Activated CD8-positive, alpha-beta memory T cell treated with anti-CD3 and anti-CD28 coated beads, Interleukin-2, amount 50 U/mL, for 48 hours (primary cell): ENCODE measurements around the gene MRPL58.
"Not testable (repeated sequence)": the region's sequence is repeated elsewhere in the genome, so short reads cannot be mapped to it uniquely, and the experiment has no call there.

Source experiments
- DNase-seq: peaks from one replicate; pipeline ENCODE4 v3.0.0-alpha.2; 2020

MRPL58 gene

GRCh38 chr17:75019710-75020109 is 7.2 kb downstream of the MRPL58 start:
- no peak for DNase-seq

GRCh38 chr17:75020331-75021110 is 8.1 kb downstream of the MRPL58 start:
- no peak for DNase-seq

- no peak for DNase-seq
Measured at GRCh38 chr17:75024686-75025397, 12.4 kb downstream of the MRPL58 start.

GRCh38 chr17:75025398-75025734 is 12.9 kb downstream of the MRPL58 start:
- not testable (repeated sequence) for DNase-seq

- DNase-seq, result not testable (repeated sequence)
Measured at GRCh38 chr17:75026650-75027049, 14.2 kb downstream of the MRPL58 start.

- no peak for DNase-seq
Measured at GRCh38 chr17:75030161-75030560, 17.7 kb downstream of the MRPL58 start.

GRCh38 chr17:75031972-75032719 is 19.7 kb downstream of the MRPL58 start:
- peak; percentile 77 for DNase-seq

GRCh38 chr17:75032720-75033280 is 20.3 kb downstream of the MRPL58 start:
- no peak for DNase-seq

- peak; percentile 100 for DNase-seq
Measured at GRCh38 chr17:75033346-75034235, 21.1 kb downstream of the MRPL58 start.

GRCh38 chr17:75034236-75034908 is 21.9 kb downstream of the MRPL58 start:
- peak; percentile 100 for DNase-seq

GRCh38 chr17:75036643-75037268 is 24.3 kb downstream of the MRPL58 start:
- DNase-seq, result peak; percentile 79

- no peak for DNase-seq
Measured at GRCh38 chr17:75039238-75039637, 26.8 kb downstream of the MRPL58 start.

GRCh38 chr17:75041656-75042280 is 29.3 kb downstream of the MRPL58 start:
- no peak for DNase-seq

GRCh38 chr17:75043789-75044188 is 31.3 kb downstream of the MRPL58 start:
- not testable (repeated sequence) for DNase-seq

GRCh38 chr17:75044716-75045115 is 32.2 kb downstream of the MRPL58 start:
- no peak for DNase-seq

GRCh38 chr17:75045946-75046406 is 33.5 kb downstream of the MRPL58 start:
- DNase-seq, result peak; percentile 71

- peak; percentile 95 for DNase-seq
Measured at GRCh38 chr17:75046407-75047289, 34.2 kb downstream of the MRPL58 start, which contains the start of the genes ATP5PD and KCTD2. Gene ATP5PD (minus strand): TSS chr17:75046969. CDS start chr17:75042650, 4,319 bp downstream. Gene KCTD2 (plus strand): TSS chr17:75047225. CDS start chr17:75047251, 26 bp downstream.

- DNase-seq, result no peak
Measured at GRCh38 chr17:75047398-75048098, 35.1 kb downstream of the MRPL58 start.
